PFSK-1 (cell line): ENCODE results near the gene HCN4.

ENCODE experiments used
- FOXP2 ChIP-seq: optimal IDR thresholded peaks from 2 replicates; pipeline ENCODE3; 2011; ENCODE audit warnings: borderline replicate concordance, control low read depth, inconsistent platforms; ENCODE audit not compliant: insufficient read depth; ENCODE audit errors: extremely low read length, extremely low read depth
- POLR2AphosphoS5 ChIP-seq: IDR thresholded peaks from 2 replicates; pipeline ENCODE4 v1.6.1; 2012; ENCODE audit warnings: low read depth, mild to moderate bottlenecking, control low read depth, low read length, moderate library complexity
- SIN3A ChIP-seq: IDR thresholded peaks from 2 replicates; pipeline ENCODE4 v1.6.1; 2012; ENCODE audit warnings: mild to moderate bottlenecking, low read length, moderate library complexity, borderline replicate concordance; ENCODE audit not compliant: insufficient read depth
- TAF1 ChIP-seq: IDR thresholded peaks from 2 replicates; pipeline ENCODE4 v1.6.1; 2012; ENCODE audit warnings: low read length, control low read depth, borderline replicate concordance; ENCODE audit not compliant: insufficient read depth
- TF ChIP-seq, protein P1 (sequence below), 2 experiments: IDR thresholded peaks; 2 replicates each; pipeline versions ENCODE4 v1.6.1 to v1.8.0; 2011 to 2012; ENCODE audit warnings: low read depth in 2 of 2, low read length in 2 of 2, control low read depth in 1 of 2, inconsistent platforms in 1 of 2, mild to moderate bottlenecking in 1 of 2, moderate library complexity in 1 of 2; ENCODE audit not compliant: insufficient read depth in 1 of 2

Gene HCN4

DNA sequence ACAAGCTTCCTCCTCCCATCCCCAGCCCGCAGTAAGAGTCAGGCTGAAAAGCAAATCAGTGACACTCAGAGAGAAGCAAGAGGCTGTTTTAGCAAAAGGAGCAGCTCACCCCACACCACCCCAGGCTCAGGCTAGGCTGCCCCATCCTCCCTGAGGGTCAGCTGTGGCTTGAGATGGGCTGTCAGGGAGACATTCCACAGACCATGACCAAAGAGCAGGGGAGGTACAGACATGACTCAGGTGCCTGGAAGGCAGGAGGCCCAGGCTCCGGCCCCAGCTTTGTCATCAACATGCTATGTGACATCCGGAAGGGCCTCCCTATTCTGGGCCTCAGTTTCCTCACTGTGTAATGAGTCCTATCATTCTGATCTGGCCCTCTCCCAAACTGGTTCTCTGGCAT, 24.7 kb downstream of the HCN4 start:
- TF ChIP-seq, protein P1, sequence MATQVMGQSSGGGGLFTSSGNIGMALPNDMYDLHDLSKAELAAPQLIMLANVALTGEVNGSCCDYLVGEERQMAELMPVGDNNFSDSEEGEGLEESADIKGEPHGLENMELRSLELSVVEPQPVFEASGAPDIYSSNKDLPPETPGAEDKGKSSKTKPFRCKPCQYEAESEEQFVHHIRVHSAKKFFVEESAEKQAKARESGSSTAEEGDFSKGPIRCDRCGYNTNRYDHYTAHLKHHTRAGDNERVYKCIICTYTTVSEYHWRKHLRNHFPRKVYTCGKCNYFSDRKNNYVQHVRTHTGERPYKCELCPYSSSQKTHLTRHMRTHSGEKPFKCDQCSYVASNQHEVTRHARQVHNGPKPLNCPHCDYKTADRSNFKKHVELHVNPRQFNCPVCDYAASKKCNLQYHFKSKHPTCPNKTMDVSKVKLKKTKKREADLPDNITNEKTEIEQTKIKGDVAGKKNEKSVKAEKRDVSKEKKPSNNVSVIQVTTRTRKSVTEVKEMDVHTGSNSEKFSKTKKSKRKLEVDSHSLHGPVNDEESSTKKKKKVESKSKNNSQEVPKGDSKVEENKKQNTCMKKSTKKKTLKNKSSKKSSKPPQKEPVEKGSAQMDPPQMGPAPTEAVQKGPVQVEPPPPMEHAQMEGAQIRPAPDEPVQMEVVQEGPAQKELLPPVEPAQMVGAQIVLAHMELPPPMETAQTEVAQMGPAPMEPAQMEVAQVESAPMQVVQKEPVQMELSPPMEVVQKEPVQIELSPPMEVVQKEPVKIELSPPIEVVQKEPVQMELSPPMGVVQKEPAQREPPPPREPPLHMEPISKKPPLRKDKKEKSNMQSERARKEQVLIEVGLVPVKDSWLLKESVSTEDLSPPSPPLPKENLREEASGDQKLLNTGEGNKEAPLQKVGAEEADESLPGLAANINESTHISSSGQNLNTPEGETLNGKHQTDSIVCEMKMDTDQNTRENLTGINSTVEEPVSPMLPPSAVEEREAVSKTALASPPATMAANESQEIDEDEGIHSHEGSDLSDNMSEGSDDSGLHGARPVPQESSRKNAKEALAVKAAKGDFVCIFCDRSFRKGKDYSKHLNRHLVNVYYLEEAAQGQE (IDR thresholded peaks at IDR 0.05; ENCODE audit: insufficient read depth in 1 of 2, low read depth in 2 of 2, low read length in 2 of 2): no peak
- no peak for TF ChIP-seq TAF1
- no peak for TF ChIP-seq SIN3A
- no peak for TF ChIP-seq POLR2AphosphoS5
- TF ChIP-seq FOXP2: no peak

DNA sequence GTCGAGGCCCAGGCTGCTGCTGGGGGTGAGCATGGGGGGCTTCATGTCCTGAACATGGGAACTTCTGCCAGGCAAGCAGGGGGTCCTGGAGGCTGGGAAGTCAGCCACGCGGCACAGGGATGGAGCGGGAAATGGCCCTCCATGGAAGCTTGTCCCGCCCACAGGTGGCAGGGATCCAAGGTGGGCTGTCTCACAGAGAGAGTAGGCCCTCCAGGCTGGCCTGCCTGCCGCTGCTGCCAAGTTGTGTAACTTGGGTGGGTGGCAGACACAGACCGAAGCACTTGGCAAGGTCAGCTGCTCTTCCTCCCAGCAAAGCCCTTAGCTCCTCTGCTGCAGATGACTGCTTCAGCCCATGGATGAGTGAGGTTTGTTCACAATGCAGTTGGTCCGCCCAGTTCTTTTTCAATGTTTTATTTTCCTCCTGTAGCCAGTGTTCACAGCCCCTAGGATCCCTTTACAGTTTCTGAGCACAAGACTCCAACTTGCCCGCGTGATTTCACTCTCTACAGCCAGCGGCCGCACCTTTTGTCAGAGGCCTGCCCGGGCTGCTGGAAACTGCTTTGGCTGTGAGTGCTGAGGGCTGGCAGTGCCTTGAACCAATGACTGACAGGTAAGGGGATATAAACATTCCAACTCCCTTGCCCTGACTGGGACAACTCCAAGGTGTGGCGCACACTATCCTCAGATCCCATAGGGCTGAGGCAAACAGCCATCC, 26.7 kb downstream of the HCN4 start:
- no peak for TF ChIP-seq TAF1
- no peak for TF ChIP-seq SIN3A
- TF ChIP-seq, protein P1 (IDR thresholded peaks at IDR 0.05; ENCODE audit: insufficient read depth in 1 of 2, low read depth in 2 of 2, low read length in 2 of 2): no peak
- TF ChIP-seq POLR2AphosphoS5: no peak
- no peak for TF ChIP-seq FOXP2

DNA sequence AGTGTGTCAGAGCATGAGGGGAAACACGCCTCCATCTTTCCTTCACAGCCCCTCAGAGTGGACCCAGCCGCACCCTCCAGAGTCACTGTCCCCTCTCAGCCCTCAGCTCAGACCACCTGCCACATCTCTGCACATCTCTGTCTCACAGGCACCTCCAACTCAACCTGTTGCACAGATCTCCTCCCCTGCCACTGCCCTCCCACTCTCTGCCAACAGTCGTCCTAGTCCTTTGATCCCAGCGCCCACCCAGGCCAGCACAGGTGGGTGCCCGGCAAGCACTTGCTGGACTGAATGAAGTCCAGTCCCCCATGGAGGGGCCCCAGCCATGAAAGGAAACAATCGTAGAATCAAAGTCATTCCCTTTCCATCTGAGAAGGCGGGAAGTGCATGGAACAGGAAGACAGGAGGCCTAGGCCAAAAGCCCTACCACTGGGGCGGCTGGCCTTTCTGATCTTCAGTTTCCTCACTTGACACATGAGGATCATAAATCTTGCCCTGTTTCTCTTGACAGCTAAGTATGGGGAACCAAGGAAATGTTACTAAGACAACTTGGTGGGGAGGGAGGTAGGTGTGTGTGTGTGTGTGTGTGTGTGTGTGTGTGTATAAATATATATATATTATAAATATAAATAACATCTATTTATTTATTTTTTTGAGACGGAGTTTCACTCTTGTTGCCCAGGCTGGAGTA, 28.1 kb downstream of the HCN4 start:
- no peak for TF ChIP-seq FOXP2
- no peak for TF ChIP-seq SIN3A
- no peak for TF ChIP-seq POLR2AphosphoS5
- TF ChIP-seq, protein P1 (IDR thresholded peaks at IDR 0.05; ENCODE audit: insufficient read depth in 1 of 2, low read depth in 2 of 2, low read length in 2 of 2): no peak
- TF ChIP-seq TAF1: no peak

DNA sequence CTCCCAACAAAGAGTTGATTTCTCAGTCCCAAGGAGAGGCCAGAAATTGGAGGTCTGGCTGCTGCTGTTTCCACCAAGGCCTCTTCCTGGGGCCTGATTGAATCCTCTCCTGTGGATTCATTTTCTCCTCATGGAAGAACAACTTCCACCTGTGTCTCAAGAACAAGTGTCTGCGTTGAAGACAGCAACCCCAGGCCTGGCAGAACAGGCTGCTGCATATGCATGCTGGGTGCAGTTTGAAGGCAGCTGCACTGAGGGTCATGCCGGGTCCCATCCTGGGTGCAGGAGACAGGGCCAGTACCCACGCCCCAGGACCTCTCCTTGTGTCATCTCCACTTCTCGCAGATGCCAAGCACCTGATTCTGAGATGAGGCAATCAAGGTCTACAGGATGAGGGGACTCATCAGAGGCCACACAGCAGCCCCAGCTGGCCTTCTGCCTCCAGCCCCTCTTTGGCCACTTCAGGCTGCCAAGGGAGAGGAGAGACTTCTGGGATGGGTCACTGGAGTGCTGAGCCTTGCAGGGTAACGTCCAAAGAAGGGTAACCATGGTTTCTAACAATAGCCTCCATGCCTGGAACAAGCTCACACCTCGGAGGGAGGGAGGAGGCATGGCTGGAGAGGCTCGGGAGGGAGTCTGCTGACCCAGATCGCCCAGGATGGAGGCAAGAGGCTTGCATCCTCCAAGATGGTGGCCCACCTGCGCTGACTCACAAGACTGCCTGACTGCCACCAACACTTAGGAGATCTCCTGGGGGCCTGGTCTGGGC, 30.0 kb downstream of the HCN4 start:
- TF ChIP-seq POLR2AphosphoS5 (no peak), SIN3A (no peak), FOXP2 (no peak), TAF1 (no peak)
- TF ChIP-seq, protein P1 (IDR thresholded peaks at IDR 0.05; ENCODE audit: insufficient read depth in 1 of 2, low read depth in 2 of 2, low read length in 2 of 2): no peak
